Measurements from ENCODE around the gene FRY. TPM values are rescaled to one million over a fixed set of nuclear protein-coding genes. Genes with fewer than 3 reads are reported as not detected.

FRY gene
- total RNA-seq, 1 experiment from 2014 or later: 5.3 TPM

DNA sequence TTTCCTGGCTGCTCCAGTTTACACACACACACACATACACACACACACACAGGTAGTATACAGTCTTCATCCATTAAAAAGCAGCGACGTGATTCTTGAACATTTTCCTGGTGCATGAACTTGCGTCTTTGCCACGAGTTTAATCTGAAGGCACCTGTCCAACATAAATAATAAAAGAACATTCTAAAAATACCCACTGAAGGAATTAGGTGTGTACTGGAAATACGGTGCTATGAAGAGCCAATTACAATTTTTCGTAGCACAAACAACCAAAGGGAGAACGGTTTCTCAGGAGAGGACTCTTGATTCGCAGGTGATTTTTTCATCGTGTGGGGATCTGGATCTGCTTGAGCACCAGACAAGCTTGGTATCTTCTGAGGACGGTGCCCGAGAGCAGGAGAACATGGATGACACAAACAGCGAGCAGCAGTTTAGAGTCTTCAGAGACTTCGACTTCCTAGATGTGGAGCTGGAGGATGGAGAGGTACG is 222.4 kb downstream of the FRY start (continued):
- TF ChIP-seq PRRX2 (CRISPR knock-in tag; IDR thresholded peaks at IDR 0.05) (no peak), TEAD1 (CRISPR knock-in tag; IDR thresholded peaks at IDR 0.05) (no peak)

GRCh38 chr13:32254416-32254815 is 222.8 kb downstream of the FRY start:
- DNase-seq (ENCODE audit: low spot score) (no peak), ATAC-seq (no peak)
- Mint-ChIP-seq H3K4me3 (no peak overlapping the region), H3K9me3 (no peaks in the 10 kb centered on the region), H3K36me3 (no peaks in the 10 kb centered on the region), H3K27me3 (ENCODE audit: low read depth) (no peaks in the 10 kb centered on the region), H3K4me1 (no peaks in the 10 kb centered on the region), H3K27ac (no peak overlapping the region)
- no peak for TF ChIP-seq ZNF671 (CRISPR knock-in tag; IDR thresholded peaks at IDR 0.05)
- no peak for TF ChIP-seq FOXP1 (CRISPR knock-in tag; IDR thresholded peaks at IDR 0.05; ENCODE audit: borderline replicate concordance)
- TF ChIP-seq ZNF416 (CRISPR knock-in tag; IDR thresholded peaks at IDR 0.05): no peak
- no peak for TF ChIP-seq STAT6 (CRISPR knock-in tag; conservative IDR thresholded peaks at IDR 0.05; ENCODE audit: low read depth)
- no peak for TF ChIP-seq ERG (CRISPR knock-in tag; IDR thresholded peaks at IDR 0.05)
- no peak for TF ChIP-seq SMAD3 (CRISPR knock-in tag; IDR thresholded peaks at IDR 0.05; ENCODE audit: borderline replicate concordance)
- TF ChIP-seq, protein P1, sequence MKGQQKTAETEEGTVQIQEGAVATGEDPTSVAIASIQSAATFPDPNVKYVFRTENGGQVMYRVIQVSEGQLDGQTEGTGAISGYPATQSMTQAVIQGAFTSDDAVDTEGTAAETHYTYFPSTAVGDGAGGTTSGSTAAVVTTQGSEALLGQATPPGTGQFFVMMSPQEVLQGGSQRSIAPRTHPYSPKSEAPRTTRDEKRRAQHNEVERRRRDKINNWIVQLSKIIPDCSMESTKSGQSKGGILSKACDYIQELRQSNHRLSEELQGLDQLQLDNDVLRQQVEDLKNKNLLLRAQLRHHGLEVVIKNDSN (CRISPR knock-in tag; IDR thresholded peaks at IDR 0.05): no peak
- no peak for TF ChIP-seq ZBTB43 (CRISPR knock-in tag; IDR thresholded peaks at IDR 0.05)
- no peak for TF ChIP-seq NR1H2 (CRISPR knock-in tag; IDR thresholded peaks at IDR 0.05)
- no peak for TF ChIP-seq CREM (CRISPR knock-in tag; IDR thresholded peaks at IDR 0.05)
- TF ChIP-seq ARID4B (CRISPR knock-in tag; IDR thresholded peaks at IDR 0.05; ENCODE audit: borderline replicate concordance): no peak
- TF ChIP-seq, protein P2, sequence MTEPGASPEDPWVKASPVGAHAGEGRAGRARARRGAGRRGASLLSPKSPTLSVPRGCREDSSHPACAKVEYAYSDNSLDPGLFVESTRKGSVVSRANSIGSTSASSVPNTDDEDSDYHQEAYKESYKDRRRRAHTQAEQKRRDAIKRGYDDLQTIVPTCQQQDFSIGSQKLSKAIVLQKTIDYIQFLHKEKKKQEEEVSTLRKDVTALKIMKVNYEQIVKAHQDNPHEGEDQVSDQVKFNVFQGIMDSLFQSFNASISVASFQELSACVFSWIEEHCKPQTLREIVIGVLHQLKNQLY (CRISPR knock-in tag; IDR thresholded peaks at IDR 0.05): no peak
- no peak for TF ChIP-seq OVOL2 (CRISPR knock-in tag; IDR thresholded peaks at IDR 0.05; ENCODE audit: borderline replicate concordance)
- TF ChIP-seq PRRX2 (CRISPR knock-in tag; IDR thresholded peaks at IDR 0.05): no peak
- TF ChIP-seq, protein P3, sequence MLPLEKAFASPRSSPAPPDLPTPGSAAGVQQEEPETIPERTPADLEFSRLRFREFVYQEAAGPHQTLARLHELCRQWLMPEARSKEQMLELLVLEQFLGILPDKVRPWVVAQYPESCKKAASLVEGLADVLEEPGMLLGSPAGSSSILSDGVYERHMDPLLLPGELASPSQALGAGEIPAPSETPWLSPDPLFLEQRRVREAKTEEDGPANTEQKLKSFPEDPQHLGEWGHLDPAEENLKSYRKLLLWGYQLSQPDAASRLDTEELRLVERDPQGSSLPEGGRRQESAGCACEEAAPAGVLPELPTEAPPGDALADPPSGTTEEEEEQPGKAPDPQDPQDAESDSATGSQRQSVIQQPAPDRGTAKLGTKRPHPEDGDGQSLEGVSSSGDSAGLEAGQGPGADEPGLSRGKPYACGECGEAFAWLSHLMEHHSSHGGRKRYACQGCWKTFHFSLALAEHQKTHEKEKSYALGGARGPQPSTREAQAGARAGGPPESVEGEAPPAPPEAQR (CRISPR knock-in tag; IDR thresholded peaks at IDR 0.05): no peak
- TF ChIP-seq ZNF138 (CRISPR knock-in tag; conservative IDR thresholded peaks at IDR 0.05): no peak
- TF ChIP-seq CBFB (CRISPR knock-in tag; IDR thresholded peaks at IDR 0.05; ENCODE audit: low read depth): no peak
- no peak for TF ChIP-seq RORB (CRISPR knock-in tag; IDR thresholded peaks at IDR 0.05)
- no peak for TF ChIP-seq ZNF423 (CRISPR knock-in tag; IDR thresholded peaks at IDR 0.05)
- TF ChIP-seq, protein P4, sequence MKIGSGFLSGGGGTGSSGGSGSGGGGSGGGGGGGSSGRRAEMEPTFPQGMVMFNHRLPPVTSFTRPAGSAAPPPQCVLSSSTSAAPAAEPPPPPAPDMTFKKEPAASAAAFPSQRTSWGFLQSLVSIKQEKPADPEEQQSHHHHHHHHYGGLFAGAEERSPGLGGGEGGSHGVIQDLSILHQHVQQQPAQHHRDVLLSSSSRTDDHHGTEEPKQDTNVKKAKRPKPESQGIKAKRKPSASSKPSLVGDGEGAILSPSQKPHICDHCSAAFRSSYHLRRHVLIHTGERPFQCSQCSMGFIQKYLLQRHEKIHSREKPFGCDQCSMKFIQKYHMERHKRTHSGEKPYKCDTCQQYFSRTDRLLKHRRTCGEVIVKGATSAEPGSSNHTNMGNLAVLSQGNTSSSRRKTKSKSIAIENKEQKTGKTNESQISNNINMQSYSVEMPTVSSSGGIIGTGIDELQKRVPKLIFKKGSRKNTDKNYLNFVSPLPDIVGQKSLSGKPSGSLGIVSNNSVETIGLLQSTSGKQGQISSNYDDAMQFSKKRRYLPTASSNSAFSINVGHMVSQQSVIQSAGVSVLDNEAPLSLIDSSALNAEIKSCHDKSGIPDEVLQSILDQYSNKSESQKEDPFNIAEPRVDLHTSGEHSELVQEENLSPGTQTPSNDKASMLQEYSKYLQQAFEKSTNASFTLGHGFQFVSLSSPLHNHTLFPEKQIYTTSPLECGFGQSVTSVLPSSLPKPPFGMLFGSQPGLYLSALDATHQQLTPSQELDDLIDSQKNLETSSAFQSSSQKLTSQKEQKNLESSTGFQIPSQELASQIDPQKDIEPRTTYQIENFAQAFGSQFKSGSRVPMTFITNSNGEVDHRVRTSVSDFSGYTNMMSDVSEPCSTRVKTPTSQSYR (CRISPR knock-in tag; IDR thresholded peaks at IDR 0.05): no peak
- ChIA-PET POLR2A (no interaction called here), CTCF (interaction anchor here (0.8 to 1.3 kb wide), 3 partner anchors 8 to 90 kb away, joined by 4 to 7 read pairs (median 6); no protein-coding TSS in a partner anchor)

Measured in WTC11 (cell line).